Measurements from ENCODE around the gene DDX39B.

DDX39B gene

GRCh38 chr6:31567531-31568370 lies 25.9 kb upstream of the DDX39B start:
- peak overlapping the region; percentile 21; the same call in 1 of the 2 replicates for H3K27ac ChIP-seq
- no peaks in the 10 kb centered on the region for H3K79me2 ChIP-seq (ENCODE audit: insufficient read depth, low read depth)
- H3K9ac ChIP-seq: no peak overlapping the region
- no peak overlapping the region for H3K4me3 ChIP-seq (IDR thresholded peaks at IDR 0.05; ENCODE audit: insufficient read depth, low read depth, low read length)
- H3K36me3 ChIP-seq (ENCODE audit: insufficient read depth): no peaks in the 10 kb centered on the region
- H3K4me1 ChIP-seq (ENCODE audit: low read depth, poor library complexity, severe bottlenecking): peaks cover 54% of the 10 kb centered on the region
- H4K20me1 ChIP-seq (ENCODE audit: insufficient read depth): no peaks in the 10 kb centered on the region
- no peak for TF ChIP-seq CTCF (conservative IDR thresholded peaks at IDR 0.05; ENCODE audit: low read depth, low read length)
- no peak overlapping the region for H2AFZ ChIP-seq (ENCODE audit: low read depth)
- H3K27me3 ChIP-seq (ENCODE audit: insufficient read depth, low read depth): peaks cover 45% of the 10 kb centered on the region
- peak overlapping the region; percentile 69 for H3K4me2 ChIP-seq

GRCh38 chr6:31560697-31561058 lies 18.9 kb upstream of the DDX39B start:
- H3K9ac ChIP-seq: no peak overlapping the region
- no peaks in the 10 kb centered on the region for H3K79me2 ChIP-seq (ENCODE audit: insufficient read depth, low read depth)
- H2AFZ ChIP-seq (ENCODE audit: low read depth): no peak overlapping the region
- no peaks in the 10 kb centered on the region for H4K20me1 ChIP-seq (ENCODE audit: insufficient read depth)
- no peak for TF ChIP-seq CTCF (conservative IDR thresholded peaks at IDR 0.05; ENCODE audit: low read depth, low read length)
- no peak overlapping the region for H3K27ac ChIP-seq
- H3K27me3 ChIP-seq (ENCODE audit: insufficient read depth, low read depth): peaks cover 13% of the 10 kb centered on the region
- H3K36me3 ChIP-seq (ENCODE audit: insufficient read depth): no peaks in the 10 kb centered on the region
- H3K4me1 ChIP-seq (ENCODE audit: low read depth, poor library complexity, severe bottlenecking): peaks cover 17% of the 10 kb centered on the region
- H3K4me3 ChIP-seq (IDR thresholded peaks at IDR 0.05; ENCODE audit: insufficient read depth, low read depth, low read length): no peak overlapping the region
- H3K4me2 ChIP-seq: no peak overlapping the region

GRCh38 chr6:31559958-31560696 lies 18.3 kb upstream of the DDX39B start:
- no peaks in the 10 kb centered on the region for H3K79me2 ChIP-seq (ENCODE audit: insufficient read depth, low read depth)
- no peak overlapping the region for H3K9ac ChIP-seq
- no peak overlapping the region for H3K27ac ChIP-seq
- peaks cover 11% of the 10 kb centered on the region for H3K27me3 ChIP-seq (ENCODE audit: insufficient read depth, low read depth)
- H3K4me2 ChIP-seq: no peak overlapping the region
- H3K36me3 ChIP-seq (ENCODE audit: insufficient read depth): no peaks in the 10 kb centered on the region
- no peak for TF ChIP-seq CTCF (conservative IDR thresholded peaks at IDR 0.05; ENCODE audit: low read depth, low read length)
- no peak overlapping the region for H3K4me3 ChIP-seq (IDR thresholded peaks at IDR 0.05; ENCODE audit: insufficient read depth, low read depth, low read length)
- H4K20me1 ChIP-seq (ENCODE audit: insufficient read depth): no peaks in the 10 kb centered on the region
- no peak overlapping the region for H2AFZ ChIP-seq (ENCODE audit: low read depth)
- peaks cover 17% of the 10 kb centered on the region for H3K4me1 ChIP-seq (ENCODE audit: low read depth, poor library complexity, severe bottlenecking)

GRCh38 chr6:31559606-31559957 lies 17.8 kb upstream of the DDX39B start:
- Histone ChIP-seq H3K4me3 (IDR thresholded peaks at IDR 0.05; ENCODE audit: insufficient read depth, low read depth, low read length) (no peak overlapping the region), H2AFZ (ENCODE audit: low read depth) (no peak overlapping the region), H3K9ac (no peak overlapping the region), H3K4me1 (ENCODE audit: low read depth, poor library complexity, severe bottlenecking) (peaks cover 17% of the 10 kb centered on the region), H3K36me3 (ENCODE audit: insufficient read depth) (no peaks in the 10 kb centered on the region), H3K79me2 (ENCODE audit: insufficient read depth, low read depth) (no peaks in the 10 kb centered on the region), H3K27ac (no peak overlapping the region), H3K27me3 (ENCODE audit: insufficient read depth, low read depth) (peaks cover 6% of the 10 kb centered on the region; the same call in 1 of the 2 replicates), H4K20me1 (ENCODE audit: insufficient read depth) (no peaks in the 10 kb centered on the region), H3K4me2 (no peak overlapping the region)
- no peak for TF ChIP-seq CTCF (conservative IDR thresholded peaks at IDR 0.05; ENCODE audit: low read depth, low read length)
